SW 1271 (cell line): Measurements from ENCODE around the gene PNKP.
"Not testable (repeated sequence)": the region's sequence is repeated elsewhere in the genome, so short reads cannot be mapped to it uniquely, and the experiment has no call there.

ENCODE experiments used
- DNase-seq, 2 experiments: peaks; one replicate each; lab custom pipeline; 2025; lab: John Stamatoyannopoulos, UW

The PNKP gene

DNA sequence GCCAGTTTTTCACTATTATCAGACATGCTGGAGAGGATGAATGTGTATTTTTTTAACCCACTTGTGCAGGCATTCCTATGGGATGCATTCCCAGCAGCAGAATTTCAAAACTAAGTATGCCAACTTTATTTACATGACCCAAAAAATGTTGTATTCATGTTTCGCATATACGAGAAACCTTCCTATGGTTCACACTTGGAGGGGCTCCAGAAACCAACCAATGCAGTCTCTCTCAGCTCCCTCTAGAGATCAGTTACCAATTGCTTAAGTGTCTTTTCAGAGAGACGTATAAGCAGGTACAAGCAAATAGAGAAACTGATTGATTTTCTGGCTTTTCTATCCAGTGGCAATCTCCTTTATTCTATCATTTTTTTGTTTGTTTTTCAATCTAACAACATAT, 22.0 kb downstream of the PNKP start:
- DNase-seq: no peak

DNA sequence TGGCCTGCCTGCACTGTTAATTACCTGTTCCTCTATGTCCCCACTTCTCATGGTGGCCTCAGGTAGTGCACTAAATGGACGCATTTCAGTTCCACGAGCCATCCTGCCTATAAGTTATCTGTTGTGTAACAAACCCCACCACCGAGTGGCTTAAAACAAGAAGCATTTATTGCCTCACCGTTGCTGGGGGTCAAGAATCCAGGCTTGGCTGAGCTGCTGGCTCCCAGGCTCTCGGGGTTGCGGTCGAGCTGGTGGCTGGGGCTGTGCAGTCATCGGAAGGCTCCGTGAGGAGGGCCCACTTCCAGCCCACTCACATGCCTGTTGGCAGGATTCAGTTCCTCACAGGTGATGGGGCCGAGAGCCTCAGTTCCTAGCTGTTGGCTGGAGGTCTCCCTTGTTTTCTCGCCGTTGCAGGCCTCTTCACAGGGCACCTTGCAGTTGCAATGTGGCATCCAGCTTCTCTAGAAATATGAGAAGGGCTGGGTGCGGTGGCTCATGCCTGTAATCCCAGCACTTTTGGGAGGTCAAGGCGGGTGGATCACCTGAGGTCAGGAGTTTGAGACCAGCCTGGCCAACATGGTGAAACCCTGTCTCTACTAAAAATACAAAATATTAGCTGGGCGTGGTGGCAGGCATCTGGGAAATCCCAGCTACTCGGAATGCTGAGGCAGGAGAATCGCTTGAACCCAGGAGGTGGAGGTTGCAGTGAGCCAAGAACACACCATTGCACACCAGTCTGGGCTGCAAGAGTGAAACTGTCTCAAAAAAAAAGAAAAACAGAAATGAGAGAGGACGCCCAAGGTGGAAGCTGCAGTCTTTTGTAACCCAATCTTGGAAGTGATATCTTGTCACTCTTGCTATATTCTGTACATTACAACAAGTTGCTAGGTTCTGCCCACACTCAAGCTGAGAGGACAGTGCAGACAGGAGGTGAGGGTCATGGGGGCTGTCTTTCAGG, 23.0 kb downstream of the PNKP start:
- no peak for DNase-seq

DNA sequence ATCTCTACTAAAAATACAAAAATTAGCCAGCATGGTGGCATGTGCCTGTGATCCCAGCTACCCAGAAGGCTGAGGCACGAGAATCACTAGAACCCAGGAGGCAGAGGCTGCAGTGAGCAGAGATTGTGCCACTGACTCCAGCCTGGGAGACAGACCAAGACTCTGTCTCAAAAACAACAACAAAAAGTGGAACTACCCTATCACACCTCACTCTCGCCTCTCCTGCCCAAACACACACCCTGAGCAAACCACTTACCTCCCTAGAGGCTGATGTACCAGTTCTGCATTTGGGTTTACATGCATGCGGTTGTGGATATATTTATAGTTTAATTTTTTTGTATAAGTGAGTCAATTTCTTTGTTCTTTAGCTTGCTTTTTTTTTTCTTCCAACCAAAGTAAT, 24.1 kb downstream of the PNKP start:
- no peak for DNase-seq

DNA sequence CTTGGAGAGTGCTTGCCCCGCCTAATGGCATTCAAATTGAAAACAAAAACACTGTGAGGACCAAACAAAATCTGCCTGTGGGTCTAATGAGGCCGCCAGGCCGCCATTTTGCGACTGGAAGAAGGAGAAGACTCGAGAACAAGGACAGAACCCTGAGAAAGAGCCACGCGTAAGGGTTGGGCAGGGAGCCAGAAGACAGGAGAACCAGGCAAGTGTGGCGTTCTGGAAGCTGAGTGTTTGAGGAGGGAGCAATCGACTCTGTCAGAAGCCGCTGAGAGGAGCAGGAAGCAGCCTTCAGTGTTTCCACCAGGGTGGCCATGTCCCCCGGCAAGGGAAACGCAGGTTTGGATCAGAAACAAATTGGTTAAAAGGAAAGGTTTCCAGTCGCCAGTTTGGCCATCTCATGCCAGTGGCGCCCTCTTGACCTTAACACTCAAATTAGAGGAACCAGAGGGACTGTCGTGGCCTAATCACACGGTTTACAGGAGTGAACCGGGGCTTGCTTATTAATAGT, 26.6 kb downstream of the PNKP start:
- no peak for DNase-seq

DNA sequence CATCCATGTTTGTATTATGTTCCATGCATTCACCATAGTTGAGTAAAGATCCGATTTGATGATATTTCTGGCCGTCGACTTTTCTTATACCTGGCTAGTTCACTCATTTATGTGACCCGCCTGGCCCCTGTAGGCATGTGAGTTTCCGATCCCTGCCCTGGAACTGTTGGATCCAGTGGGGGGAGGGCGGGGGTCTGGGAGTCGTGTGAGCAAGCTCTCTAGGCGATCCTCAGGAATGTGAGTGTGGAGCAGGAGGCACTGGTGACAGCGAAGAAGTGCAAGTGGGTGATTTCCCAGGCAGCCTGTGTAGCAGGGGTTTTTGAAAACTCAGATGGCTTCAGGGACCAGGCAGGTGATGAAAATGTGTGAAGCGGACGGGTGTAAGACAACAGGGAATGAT, 27.1 kb downstream of the PNKP start:
- no peak for DNase-seq

DNA sequence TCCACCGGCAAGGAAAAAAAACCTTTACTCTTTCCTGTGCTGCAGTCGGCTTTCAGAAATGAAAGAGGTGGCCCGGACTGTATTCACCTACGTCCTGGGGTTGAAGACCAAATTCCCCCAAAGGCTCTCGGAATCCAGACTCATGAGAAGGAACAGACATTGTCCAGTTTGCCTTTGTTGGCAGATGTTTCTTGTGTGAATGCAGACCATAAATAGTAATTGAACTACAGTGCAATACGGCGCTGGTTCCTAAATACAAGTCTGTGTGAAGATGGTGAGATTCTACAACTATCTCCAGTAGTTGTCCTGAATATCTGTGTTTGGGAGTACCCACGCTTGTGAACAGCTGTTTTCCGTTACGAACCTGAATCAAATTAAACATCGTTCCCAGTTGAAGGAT, 27.7 kb downstream of the PNKP start:
- no peak for DNase-seq

DNA sequence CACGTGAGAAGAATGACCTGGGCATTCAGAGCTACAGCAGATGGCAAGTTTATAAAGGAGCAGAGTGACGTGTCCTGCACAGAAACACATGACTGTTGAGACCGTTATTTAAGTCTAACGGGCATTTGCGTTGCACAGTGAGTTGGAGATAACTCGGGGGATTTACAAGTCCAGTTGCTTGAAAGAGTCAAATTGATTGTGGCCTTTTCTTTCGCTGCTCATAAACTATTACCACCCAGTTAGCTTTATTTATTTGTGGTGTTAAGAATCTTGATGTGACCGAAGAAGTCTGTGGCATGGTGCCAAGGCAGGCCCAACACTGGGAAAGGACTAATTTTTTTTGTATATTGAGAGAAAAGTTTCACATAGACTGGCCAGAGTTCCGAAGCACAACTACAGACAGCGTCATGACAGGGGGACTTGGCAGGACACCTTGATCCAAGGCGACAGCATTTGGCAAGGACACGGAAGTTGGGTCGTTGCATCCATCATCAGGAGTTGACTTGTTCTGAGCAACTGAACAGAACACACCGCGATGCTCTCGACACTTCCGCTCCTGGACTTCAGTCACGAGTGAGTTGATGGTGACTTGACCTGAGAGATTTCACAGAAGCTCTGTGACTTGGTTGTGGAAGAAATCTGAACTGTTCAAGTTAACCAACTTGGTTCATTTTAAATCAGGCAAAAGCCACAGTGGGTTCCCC, 28.3 kb downstream of the PNKP start:
- no peak for DNase-seq

DNA sequence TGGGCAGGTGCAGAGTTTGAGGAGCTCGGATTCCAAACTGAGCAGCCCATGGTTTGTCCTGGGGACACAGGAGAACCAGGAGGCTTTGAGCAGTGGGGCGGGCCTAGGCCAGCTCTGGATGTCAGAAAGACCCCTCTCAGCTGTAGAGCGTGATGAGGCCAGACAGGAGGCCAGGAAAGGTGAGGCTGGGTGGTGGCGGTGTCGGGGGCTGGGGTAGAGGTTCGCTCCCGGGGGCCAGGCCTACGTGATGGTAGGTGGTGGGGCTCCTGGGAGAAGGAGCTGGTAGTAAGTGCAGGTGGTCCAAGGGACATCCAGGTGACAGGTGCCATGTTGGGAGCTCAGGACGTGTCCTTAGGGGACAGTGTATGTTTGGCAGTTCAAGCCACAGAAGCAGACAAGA, 30.0 kb downstream of the PNKP start:
- DNase-seq: no peak

DNA sequence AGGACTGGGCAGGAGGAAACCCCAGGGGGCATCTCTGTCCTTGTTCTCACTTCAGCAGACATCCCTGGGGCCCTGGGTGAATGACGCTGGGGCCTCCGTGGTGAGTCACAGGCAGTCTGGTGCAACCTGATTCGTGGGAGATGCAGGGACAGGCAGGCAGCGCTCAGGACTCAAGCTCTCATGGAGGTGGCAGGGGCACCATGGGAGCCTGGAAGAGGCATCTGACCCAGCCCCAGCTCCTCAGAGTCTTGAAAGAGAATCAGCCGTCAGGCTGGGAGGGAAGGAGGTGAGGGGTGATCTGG, 30.4 kb downstream of the PNKP start:
- no peak for DNase-seq

DNA sequence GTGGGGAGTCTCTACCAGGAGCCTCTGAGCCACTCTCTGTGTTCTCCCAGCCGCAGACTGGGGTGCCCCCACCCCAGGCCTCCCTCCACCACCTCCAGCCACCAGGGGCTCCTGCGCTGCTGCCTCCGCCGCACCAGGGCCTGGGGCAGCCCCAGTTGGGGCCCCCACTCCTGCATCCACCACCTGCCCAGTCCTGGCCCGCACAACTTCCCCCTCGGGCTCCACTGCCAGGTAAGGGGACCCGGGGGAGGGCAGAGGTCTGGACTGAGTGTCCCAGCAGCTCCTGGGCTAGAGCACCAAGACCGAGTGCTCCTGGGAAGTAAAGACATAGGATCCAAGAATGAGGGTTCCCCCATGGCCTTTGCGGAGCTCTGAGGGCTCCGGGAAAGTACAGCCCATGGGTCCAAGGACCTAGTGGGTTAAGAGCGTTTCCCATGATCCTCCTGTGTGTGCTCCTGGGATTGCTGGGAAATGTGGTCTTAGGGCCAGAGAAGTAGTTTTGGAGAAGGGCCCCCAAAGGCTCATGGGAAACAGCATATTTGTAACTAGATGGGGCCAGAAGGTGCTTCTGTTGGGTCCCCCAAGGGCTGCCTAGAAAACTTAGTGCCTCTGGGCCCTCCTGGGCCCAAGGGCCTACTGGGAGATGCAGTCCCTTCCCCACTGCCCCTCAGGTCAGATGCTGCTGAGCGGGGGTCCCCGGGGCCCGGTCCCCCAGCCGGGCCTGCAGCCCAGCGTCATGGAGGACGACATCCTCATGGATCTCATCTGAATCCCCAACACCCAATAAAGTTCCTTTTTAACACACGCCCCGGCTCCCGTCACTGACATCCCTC, 31.0 kb downstream of the PNKP start:
- DNase-seq: no peak

DNA sequence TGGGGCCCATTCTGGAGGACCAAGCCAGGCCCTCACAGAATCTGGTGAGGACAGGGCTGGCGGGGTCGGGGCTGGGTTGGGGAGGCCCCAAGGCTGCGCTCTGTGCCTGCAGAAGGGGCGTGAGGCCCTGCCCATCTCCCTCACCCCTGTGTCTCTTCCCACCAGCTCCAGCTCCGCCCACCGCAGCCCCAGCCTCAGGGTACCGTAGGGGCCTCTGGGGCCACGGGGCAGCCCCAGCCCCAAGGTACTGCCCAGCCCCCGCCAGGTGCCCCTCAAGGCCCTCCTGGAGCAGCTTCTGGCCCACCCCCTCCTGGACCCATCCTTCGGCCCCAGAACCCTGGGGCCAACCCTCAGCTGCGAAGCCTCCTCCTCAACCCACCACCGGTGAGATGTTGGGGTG, 31.8 kb downstream of the PNKP start:
- DNase-seq: no peak

DNA sequence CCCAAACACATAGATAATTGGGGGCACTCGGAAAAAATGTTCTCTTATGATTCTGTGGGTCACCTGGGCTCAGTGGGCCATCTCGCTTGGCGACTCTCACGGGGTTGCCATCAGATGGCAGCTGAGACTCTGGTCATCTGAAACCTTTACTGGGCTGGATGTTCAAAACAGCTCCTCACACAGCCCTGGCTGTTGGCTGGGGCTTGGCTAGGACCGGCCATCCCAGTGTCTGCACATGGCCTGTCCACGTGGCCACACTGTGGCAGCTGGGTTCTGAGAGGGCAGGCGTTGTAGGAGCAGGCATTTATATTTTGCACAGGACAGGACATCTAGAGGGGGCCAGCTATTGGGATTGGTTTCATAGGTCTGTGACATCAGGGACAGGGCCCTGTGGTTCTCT, 33.8 kb downstream of the PNKP start:
- DNase-seq: no peak

DNA sequence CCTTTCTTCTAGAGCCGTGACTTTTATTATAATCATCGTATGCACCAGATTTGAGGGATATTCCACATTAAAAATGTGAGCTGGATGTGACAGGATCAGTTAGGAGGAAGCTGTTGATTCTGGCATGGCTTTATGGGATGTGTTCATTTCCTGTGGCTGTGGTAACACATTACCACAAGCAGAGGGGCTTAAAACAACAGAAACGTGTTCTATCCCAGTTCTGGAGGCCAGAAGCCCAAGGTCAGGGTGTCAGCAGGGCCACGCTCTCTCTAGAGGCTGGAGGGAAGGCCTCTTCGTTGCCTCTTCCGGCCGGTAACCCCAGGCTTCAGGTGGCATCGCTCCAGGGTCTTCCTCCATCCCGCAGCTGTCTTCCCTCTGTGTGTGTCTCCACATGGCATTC, 34.8 kb downstream of the PNKP start:
- no peak for DNase-seq

DNA sequence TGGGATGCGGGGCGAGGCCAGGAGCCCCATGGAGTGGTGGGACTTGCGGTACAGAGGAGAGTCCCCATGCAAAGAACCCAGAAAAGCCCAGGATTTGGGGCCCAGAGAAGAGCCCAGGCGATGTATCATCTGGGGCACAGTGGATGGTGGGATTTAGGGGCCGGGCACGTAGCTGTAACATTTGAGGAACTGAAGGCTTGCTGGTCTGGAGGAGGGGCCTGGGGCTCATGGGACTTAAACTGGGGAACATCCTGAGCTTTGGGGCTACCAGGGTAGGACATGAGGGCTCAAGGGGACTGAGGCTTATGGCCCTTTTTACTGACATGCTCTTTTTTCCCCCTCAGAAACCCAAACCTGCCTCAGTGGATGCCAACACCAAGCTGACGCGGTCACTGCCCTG, 35.8 kb downstream of the PNKP start:
- no peak for DNase-seq

DNA sequence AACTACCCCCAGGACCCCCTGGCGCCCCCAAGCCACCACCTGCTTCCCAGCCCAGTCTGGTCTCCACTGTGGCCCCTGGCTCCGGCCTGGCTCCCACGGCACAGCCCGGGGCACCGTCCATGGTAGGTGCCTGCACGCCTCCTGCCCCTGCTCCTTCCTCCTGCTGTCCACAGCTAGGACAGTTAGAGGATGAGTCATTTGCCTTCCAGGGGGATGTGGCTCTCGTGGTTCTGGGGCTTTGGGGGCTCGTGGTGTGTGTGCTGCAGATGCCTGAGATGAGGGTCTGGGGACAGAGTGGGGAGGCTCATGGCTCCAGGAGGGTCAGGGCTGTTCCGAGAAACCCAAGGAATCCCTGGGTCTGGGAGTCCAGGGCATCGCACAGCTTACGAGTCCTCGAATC, 36.6 kb downstream of the PNKP start:
- DNase-seq: no peak

DNA sequence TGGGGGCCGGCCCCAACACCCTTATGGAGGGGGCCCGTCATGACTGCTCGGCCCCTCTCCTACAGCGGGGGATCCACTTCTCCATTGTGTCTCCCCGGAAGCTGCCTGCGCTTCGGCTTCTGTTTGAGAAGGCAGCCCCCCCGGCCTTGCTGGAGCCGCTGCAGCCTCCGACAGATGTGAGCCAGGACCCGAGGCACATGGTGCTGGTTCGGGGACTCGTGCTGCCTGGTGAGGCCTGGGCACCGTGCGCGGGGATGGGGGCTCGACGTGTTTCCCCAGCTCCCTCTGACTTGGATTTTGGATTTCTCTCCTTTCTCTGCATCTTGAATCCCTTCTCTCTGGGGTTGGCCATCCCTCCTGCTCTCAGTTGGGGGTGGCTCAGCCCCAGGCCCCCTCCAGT, 37.7 kb downstream of the PNKP start:
- no peak for DNase-seq

DNA sequence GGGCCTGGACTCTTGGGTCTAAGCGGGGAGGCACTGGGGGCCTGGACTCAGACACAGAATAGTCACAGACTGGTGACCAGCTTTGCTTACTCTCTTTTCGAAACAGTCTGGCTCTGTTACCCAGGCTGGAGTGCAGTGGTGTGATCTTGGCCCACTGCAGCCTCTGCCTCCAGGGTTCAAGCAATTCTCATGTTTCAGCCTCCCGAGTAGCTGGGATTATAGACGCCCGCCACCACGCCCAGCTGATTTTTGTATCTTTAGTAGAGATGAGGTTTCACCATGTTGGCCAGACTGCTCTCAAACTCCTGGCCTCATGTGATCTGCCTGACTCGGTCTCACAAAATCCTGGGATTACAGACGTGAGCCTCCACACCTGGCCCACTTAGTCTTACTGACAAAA, 38.2 kb downstream of the PNKP start:
- DNase-seq: no peak

DNA sequence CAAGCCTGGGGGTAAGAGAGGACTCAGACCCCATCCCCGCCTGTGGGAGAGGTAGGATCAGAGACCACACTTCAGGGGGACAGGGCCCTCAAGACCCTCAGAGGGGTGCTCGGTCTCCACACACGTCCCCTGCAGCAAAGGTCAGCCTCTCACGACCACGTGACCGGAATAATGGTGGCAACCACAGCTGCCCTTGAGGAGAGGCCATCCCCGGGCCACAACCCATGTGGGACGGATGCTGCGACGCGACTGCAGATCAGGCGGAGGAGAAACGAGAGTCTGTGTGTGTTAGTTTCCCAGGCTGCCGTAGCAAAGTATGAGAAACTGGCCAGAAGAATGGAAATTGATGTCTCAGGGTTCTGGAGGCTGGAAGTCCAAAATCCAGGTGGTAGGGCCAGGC, 40.3 kb downstream of the PNKP start:
- no peak for DNase-seq

DNA sequence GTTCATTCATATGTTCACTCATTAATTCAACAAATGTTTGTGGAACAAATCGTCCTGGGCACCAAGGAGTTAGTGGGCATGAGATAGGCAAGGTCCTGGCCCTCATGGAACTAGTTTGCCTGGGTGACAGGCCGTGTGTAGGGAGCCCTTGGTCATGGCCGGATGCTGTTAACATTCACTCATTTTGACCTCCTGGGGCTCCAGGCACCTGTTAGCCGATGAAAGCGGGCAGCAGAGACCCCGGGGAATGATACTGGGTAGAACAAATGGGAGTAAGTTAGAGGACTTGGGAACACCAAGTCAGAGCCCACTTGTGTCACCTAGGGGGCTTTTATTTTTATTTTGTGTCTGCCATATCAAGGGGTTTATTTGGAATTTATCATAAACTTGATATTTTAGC, 42.7 kb downstream of the PNKP start:
- no peak for DNase-seq

DNA sequence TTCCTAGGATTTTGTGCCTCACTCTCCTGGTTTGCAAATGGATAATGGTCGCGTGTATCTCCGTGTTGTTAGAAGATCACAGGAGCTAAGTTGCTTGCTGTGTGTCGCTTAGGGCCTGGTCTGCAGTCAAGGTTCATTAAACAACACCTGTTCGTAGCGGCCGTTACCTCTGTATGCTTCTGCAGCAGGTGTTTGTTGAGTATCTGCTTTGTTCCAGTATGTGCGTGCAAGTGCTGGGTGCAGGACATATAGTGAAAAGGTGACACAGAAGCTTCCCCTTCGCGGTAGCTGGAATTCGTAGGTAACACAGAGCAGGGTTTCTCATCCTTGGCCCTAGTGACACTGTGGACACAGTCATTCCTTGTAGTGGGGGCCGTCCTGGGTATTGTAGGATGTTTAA, 43.9 kb downstream of the PNKP start:
- DNase-seq: no peak

DNA sequence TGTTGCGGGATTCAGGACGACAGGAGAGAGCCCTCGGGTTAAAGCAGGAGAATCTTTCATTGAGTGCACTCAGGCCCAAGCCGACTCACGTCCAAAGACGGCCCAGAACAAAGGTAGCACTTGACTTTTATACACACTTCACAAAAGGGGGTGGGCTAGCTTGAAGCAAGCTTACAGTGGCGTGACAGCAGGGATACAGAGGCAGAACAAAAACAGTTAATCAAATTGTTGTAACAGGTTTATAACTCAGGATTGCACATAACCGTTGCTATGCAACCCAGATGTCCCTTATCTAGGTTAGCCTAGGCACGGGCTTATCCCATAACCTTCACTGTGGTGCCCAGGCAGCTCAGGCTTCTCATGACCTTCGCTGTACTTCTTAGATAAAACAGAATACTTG, 47.3 kb downstream of the PNKP start:
- DNase-seq: no peak

DNA sequence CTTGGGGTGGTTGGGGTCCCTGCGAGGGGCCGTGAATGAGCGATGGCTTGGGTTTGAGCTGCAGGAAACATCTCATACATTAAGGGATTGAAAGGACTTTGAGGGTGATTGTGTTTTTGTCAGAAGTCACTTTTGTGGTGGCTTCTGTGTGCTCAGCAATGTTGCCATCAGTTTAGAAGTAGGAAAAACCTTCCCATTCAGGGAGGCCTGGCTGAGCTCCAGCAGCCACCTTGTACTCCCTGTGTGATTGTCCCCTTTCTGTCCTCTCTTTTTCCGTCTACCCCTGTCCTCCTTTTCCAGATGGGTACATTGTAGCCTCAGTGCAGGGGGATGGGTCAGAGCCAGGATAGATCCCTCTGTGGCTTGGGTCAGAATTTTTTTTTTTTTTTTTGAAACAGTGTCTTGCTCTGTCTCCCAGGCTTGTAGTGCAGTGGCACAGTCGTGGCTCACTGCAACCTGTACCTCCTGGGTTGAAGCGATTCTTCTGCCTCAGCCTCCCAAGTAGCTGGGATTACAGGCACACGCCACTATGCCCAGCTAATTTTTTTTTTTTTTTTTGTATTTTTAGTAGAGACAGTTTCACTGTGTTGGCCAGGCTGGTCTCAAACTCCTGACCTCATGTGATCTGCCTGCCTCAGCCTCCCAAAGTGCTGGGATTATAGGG, 47.8 kb downstream of the PNKP start:
- DNase-seq: not testable (repeated sequence)
